Body of pancreas (tissue), 4 donors: ENCODE data around the gene TOX2. TPM values are rescaled to one million over a fixed set of nuclear protein-coding genes. Genes with fewer than 3 reads are reported as not detected.

Experiments used
- ATAC-seq: fragments of 150-250 bp; one replicate; pipeline ENCODE4 v1.9.1; 2016
- DNase-seq, 4 donors: peaks; one replicate each; pipeline ENCODE4 v3.0.0-alpha.2; 2019
- H3K27ac ChIP-seq, 4 donors: fragments of 200-600 bp; sonication (generic); 1 replicate in 3 of 4; 2 replicates in 1 of 4; pipeline versions ENCODE4 v1.5.1 to v1.6.1; 2016 to 2019; ENCODE audit warnings: mild to moderate bottlenecking in 1 of 4, mixed read lengths in 1 of 4, moderate library complexity in 1 of 4
- H3K27me3 ChIP-seq, 2 donors: fragments of 200-600 bp; sonication (generic); one replicate each; pipeline ENCODE4 v1.6.0; 2016; ENCODE audit warnings: mild to moderate bottlenecking in 1 of 2
- H3K36me3 ChIP-seq, 2 donors: fragments of 200-600 bp; sonication (generic); replicated peaks in 1 of 2; 2 replicates each; pipeline ENCODE4 v1.5.1; 2016; ENCODE audit warnings: low read depth in 2 of 2; ENCODE audit not compliant: insufficient read depth in 1 of 2
- H3K4me1 ChIP-seq: fragments of 200-600 bp; sonication (generic); one replicate; pipeline ENCODE4 v1.6.0; 2016
- H3K4me3 ChIP-seq, 2 donors: fragments of 200-600 bp; sonication (generic); 1 replicate in 1 of 2; 2 replicates in 1 of 2; pipeline ENCODE4 v1.5.1; 2016 to 2019
- H3K9me3 ChIP-seq, 3 donors: fragments of 200-600 bp; sonication (generic); 1 replicate in 2 of 3; 2 replicates in 1 of 3; pipeline ENCODE4 v1.5.1; 2016
- CTCF ChIP-seq, 7 experiments: fragments of 450-650 bp in 4 of 7; fragments of 200-600 bp in 3 of 7; sonication (generic) in 3 of 7; IDR thresholded peaks; one replicate each; pipeline ENCODE4 v1.5.1; 2016 to 2019; ENCODE audit warnings: antibody characterized with exemption in 7 of 7
- POLR2A ChIP-seq, 3 donors: fragments of 450-650 bp; IDR thresholded peaks; one replicate each; pipeline ENCODE4 v1.6.1; 2016; ENCODE audit warnings: antibody characterized with exemption in 3 of 3, mild to moderate bottlenecking in 2 of 3
- WGBS, 2 donors: methylation state at CpG; one replicate each; pipeline ENCODE4 v1.1.5; 2017; 5-methylcytosine and 5-hydroxymethylcytosine counted together
- intact Hi-C: fragments of 100-400 bp; cut with DNase I; formaldehyde crosslinking; loops from one replicate; pipeline ENCODE4 v1.15.1; 2023
- total RNA-seq, 2 donors: library from RNA; depleted of rRNA; stranded (reverse); fragments of >200 nt; gene quantifications; one replicate each; pipeline ENCODE4 v1.1.0, GENCODE V29; 2016

Gene TOX2
- total RNA-seq, 2 donors from 2014 or later, result 1.8 to 2.0 TPM

DNA sequence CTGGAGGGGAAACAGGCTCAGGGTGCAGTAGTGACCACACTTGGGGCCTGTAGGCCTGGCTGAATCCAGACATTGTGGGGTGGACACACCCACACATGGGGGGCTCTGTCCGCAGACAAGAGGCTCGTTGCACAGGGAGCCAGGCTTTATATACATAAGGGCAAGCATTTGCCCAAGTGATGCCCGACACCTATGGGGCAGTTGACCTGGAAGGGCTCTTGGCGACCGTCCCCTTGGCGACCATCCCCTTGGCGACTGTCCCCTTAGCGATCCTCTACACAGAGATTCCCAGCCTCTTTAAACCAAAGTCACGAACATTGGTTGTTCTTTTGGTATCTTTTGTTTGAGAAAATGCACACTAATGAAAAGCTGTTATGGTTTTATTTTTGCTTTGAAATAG lies 2.7 kb downstream of the TOX2 start:
- no peak overlapping the region for H3K4me3 ChIP-seq

GRCh38 chr20:43919686-43920403 lies 5.2 kb downstream of the TOX2 start:
- intact Hi-C loops, result no loop called here
- no peak overlapping the region for H3K27ac ChIP-seq
- ATAC-seq, result no peak
- H3K27me3 ChIP-seq, result peaks cover 0 to 4% of the 10 kb centered on the region in 2 donors
- DNase-seq, result no peak
- TF ChIP-seq POLR2A (IDR thresholded peaks at IDR 0.05) (no peak), CTCF (IDR thresholded peaks at IDR 0.05) (no peak)
- no peak overlapping the region for H3K4me3 ChIP-seq
- WGBS, 2 donors, result 80 to 83% methylated on average over 5 to 6 of the region's 6 CpGs
- no peaks in the 10 kb centered on the region for H3K36me3 ChIP-seq
- peaks cover 9% of the 10 kb centered on the region for H3K4me1 ChIP-seq
- no peaks in the 10 kb centered on the region for H3K9me3 ChIP-seq

More for the DNA sequence above, 2.7 kb downstream of the TOX2 start:
- Histone ChIP-seq H3K4me1 (peaks cover 13% of the 10 kb centered on the region), H3K27ac (no peak overlapping the region), H3K36me3 (no peaks in the 10 kb centered on the region), H3K9me3 (peaks cover 0 to 7% (median 0%) of the 10 kb centered on the region in 3 donors), H3K27me3 (peaks cover 0 to 13% of the 10 kb centered on the region in 2 donors)
- TF ChIP-seq CTCF (IDR thresholded peaks at IDR 0.05) (no peak), POLR2A (IDR thresholded peaks at IDR 0.05) (no peak)
- intact Hi-C loops, result no loop called here
- ATAC-seq (no peak), DNase-seq (no peak)
- 67 to 71% methylated on average over 9 of the region's 9 CpGs for WGBS, 2 donors

DNA sequence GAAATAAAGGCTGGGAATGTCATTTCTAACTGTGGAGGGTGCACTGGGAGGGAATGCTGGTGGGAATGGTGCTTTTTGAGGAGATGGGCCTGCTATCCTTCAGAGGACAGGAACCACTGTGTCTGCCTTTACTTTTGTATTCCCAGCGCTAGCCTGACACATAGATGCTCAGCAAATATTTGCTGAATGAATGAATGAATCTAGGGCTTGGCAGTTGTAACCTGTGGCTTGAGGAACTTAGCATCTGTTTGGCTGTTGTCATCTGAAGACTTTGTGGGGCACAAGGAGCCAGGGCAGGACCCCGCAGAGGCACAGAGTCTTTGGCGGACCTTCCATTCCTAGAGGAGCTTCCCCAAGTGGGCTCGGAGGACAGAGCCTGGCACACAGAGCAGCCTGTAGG lies 6.1 kb downstream of the TOX2 start:
- H3K4me3 ChIP-seq, result no peak overlapping the region
- H3K4me1 ChIP-seq, result no peaks in the 10 kb centered on the region
- intact Hi-C loops, result no loop called here
- no peak for TF ChIP-seq CTCF (IDR thresholded peaks at IDR 0.05)
- no peak for TF ChIP-seq POLR2A (IDR thresholded peaks at IDR 0.05)
- no peaks in the 10 kb centered on the region for H3K36me3 ChIP-seq
- WGBS, 2 donors, result 75 to 86% methylated on average over 1 to 4 of the region's 4 CpGs
- DNase-seq, result no peak
- H3K27me3 ChIP-seq, result no peaks in the 10 kb centered on the region
- H3K9me3 ChIP-seq, result no peaks in the 10 kb centered on the region
- H3K27ac ChIP-seq, result no peak overlapping the region
- ATAC-seq, result no peak

DNA sequence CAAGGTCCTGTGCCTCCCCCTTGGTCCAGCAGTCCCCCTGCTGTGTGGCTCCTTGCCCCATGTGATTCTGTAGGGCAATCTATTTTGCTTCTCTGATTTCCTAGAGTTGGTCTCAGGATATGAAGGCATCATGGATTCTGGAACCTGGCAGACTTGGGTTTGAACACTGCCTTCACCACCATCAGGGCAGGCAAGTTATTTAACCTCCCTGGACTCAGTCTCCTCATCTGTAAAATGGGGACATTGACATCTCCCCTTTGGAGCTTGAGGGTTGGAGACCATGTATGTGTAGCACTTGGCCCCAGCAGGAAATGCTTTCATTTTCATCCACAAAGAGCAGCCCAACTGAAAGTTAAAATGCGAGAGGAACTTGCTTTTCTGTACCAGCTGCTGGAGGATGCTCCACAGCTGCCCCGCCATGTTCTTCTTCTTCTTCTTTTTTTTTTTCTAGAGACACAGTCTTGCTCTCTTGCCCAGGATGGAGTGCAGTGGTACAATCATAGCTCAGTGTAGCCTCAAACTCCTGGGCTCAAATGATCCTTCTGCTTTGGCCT lies 6.7 kb downstream of the TOX2 start:
- no peaks in the 10 kb centered on the region for H3K36me3 ChIP-seq
- H3K27me3 ChIP-seq, result no peaks in the 10 kb centered on the region
- H3K4me3 ChIP-seq, result no peak overlapping the region
- intact Hi-C loops, result no loop called here
- H3K27ac ChIP-seq, result no peak overlapping the region
- WGBS, 2 donors, result 55 to 61% methylated on average over 2 of the region's 2 CpGs
- ATAC-seq (no peak), DNase-seq (no peak)
- no peak for TF ChIP-seq POLR2A (IDR thresholded peaks at IDR 0.05)
- no peak for TF ChIP-seq CTCF (IDR thresholded peaks at IDR 0.05)
- no peaks in the 10 kb centered on the region for H3K4me1 ChIP-seq
- H3K9me3 ChIP-seq, result no peaks in the 10 kb centered on the region

- intact Hi-C loops, result no loop called here
- no peaks in the 10 kb centered on the region for H3K36me3 ChIP-seq
- TF ChIP-seq POLR2A (IDR thresholded peaks at IDR 0.05) (no peak), CTCF (IDR thresholded peaks at IDR 0.05) (no peak)
- no peaks in the 10 kb centered on the region for H3K4me1 ChIP-seq
- no peaks in the 10 kb centered on the region for H3K27me3 ChIP-seq
- H3K4me3 ChIP-seq, result no peak overlapping the region
- 34 to 67% methylated on average over 2 of the region's 2 CpGs for WGBS, 2 donors
- DNase-seq, result no peak
- H3K27ac ChIP-seq, result no peak overlapping the region
- H3K9me3 ChIP-seq, result no peaks in the 10 kb centered on the region
- ATAC-seq, result no peak
Observed at GRCh38 chr20:43922614-43923013, 8.0 kb downstream of the TOX2 start.
